Measurements from ENCODE around the gene LPAR6.
"Not testable (repeated sequence)": the region's sequence is repeated elsewhere in the genome, so short reads cannot be mapped to it uniquely, and the experiment has no call there.

Gene LPAR6, protein sequence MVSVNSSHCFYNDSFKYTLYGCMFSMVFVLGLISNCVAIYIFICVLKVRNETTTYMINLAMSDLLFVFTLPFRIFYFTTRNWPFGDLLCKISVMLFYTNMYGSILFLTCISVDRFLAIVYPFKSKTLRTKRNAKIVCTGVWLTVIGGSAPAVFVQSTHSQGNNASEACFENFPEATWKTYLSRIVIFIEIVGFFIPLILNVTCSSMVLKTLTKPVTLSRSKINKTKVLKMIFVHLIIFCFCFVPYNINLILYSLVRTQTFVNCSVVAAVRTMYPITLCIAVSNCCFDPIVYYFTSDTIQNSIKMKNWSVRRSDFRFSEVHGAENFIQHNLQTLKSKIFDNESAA

GRCh38 chr13:48412881-48413351 is at the start of gene LPAR6:
Gene LPAR6, minus strand, starts transcription at chr13:48413113. Its CDS starts 690 bp downstream, at chr13:48412423.
- ATAC-seq (ENCODE audit: low read depth) (no peak), DNase-seq (ENCODE audit: low spot score in 2 of 2) (no peak)
- Mint-ChIP-seq H3K4me1 (no peaks in the 10 kb centered on the region), H3K27ac (no peak within 1 kb of the TSS), H3K36me3 (peaks cover 24% of the 10 kb centered on the region), H3K9me3 (peaks cover 2% of the 10 kb centered on the region), H3K4me3 (no peak within 1 kb of the TSS), H3K27me3 (no peaks in the 10 kb centered on the region)

DNA sequence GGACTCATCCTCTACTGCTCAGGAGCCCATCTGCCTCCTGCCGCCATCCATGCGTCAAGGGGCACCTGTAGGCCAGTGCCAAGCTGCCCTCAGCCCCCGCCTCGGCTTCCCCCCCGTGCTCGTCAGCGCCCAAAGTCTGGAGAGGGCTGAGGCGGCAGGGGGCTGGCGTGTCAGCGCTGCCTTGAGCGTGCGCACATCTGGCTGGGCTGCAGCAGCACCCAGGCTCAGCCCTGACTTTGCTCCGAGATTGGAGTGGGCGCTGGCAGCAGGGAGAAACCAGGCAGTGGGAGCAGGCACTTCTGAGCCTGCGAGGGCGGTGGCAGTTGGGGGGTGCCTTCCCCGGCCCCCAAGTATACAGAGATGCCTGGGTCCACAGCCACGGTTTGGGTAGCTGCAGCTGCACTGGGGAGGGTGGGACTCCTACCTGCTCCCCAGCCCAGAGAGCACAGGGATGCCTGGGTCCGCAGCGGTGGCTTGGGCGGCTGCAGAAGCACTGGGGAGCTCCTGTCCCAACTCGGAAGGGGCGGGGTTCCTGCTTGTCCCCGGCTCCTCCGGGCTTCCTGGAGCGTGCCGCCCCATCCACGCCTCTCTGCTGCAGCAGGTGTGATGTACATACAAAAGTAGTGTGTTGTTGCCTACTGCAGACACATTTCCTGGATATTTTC is 44.8 kb upstream of the LPAR6 start:
- no peak for DNase-seq (ENCODE audit: low spot score in 2 of 2)
- ATAC-seq (ENCODE audit: low read depth) = no peak
- Mint-ChIP-seq H3K4me3 (no peak overlapping the region), H3K27me3 (no peaks in the 10 kb centered on the region), H3K4me1 (no peaks in the 10 kb centered on the region), H3K27ac (no peak overlapping the region), H3K9me3 (peaks cover 5% of the 10 kb centered on the region), H3K36me3 (peaks cover 50% of the 10 kb centered on the region)

GRCh38 chr13:48456546-48456945 is 43.6 kb upstream of the LPAR6 start:
- Mint-ChIP-seq H3K27me3 (no peaks in the 10 kb centered on the region), H3K4me1 (no peaks in the 10 kb centered on the region), H3K27ac (no peak overlapping the region), H3K4me3 (no peak overlapping the region), H3K9me3 (peaks cover 5% of the 10 kb centered on the region), H3K36me3 (peaks cover 55% of the 10 kb centered on the region)
- ATAC-seq (ENCODE audit: low read depth) = no peak
- DNase-seq (ENCODE audit: low spot score in 2 of 2) = no peak

DNA sequence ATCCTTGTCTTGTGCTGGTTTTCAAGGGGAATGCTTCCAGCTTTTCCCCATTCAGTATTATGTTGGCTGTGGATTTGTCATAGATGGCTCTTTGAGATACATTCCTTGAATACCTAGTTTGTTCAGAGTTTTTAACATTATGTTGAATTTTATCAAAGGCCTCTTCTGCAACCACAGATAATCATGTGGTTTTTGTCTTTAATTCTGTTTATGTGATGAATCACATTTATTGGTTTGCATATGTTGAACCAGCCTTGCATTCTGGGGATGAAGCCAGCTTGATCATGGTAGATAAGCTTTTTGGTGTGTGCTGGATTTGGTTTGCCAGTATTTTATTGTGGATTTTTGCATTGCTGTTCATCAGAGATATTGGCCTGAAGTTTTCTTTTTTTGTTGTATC is 38.3 kb upstream of the LPAR6 start:
- H3K27ac Mint-ChIP-seq; DNase-seq (ENCODE audit: low spot score in 2 of 2); H3K27me3 Mint-ChIP-seq; H3K4me1 Mint-ChIP-seq; ATAC-seq (ENCODE audit: low read depth); H3K4me3 Mint-ChIP-seq: not testable (repeated sequence)
- Mint-ChIP-seq H3K9me3 (peaks cover 12% of the 10 kb centered on the region), H3K36me3 (peaks cover 52% of the 10 kb centered on the region)

- Mint-ChIP-seq H3K36me3 (peaks cover 47% of the 10 kb centered on the region), H3K4me1 (peaks cover 3% of the 10 kb centered on the region), H3K27ac (no peak overlapping the region), H3K9me3 (peaks cover 12% of the 10 kb centered on the region), H3K27me3 (no peaks in the 10 kb centered on the region), H3K4me3 (no peak overlapping the region)
- ATAC-seq (ENCODE audit: low read depth) (no peak), DNase-seq (ENCODE audit: low spot score in 2 of 2) (no peak)
Measured at GRCh38 chr13:48449656-48450055, 36.7 kb upstream of the LPAR6 start.

GRCh38 chr13:48448959-48449614 is 36.2 kb upstream of the LPAR6 start:
- H3K4me3 Mint-ChIP-seq = no peak overlapping the region

GRCh38 chr13:48448285-48448958 is 35.5 kb upstream of the LPAR6 start:
- no peak overlapping the region for H3K27ac Mint-ChIP-seq
- ATAC-seq (ENCODE audit: low read depth) = no peak
- peaks cover 45% of the 10 kb centered on the region for H3K36me3 Mint-ChIP-seq
- no peak overlapping the region for H3K4me3 Mint-ChIP-seq
- H3K9me3 Mint-ChIP-seq = peaks cover 10% of the 10 kb centered on the region
- no peaks in the 10 kb centered on the region for H3K27me3 Mint-ChIP-seq
- peaks cover 3% of the 10 kb centered on the region for H3K4me1 Mint-ChIP-seq
- DNase-seq (ENCODE audit: low spot score in 2 of 2) = no peak

More at GRCh38 chr13:48448959-48449614, 36.2 kb upstream of the LPAR6 start:
- Mint-ChIP-seq H3K36me3 (peaks cover 47% of the 10 kb centered on the region), H3K4me1 (peaks cover 3% of the 10 kb centered on the region), H3K27ac (no peak overlapping the region), H3K27me3 (no peaks in the 10 kb centered on the region), H3K9me3 (peaks cover 12% of the 10 kb centered on the region)
- no peak for ATAC-seq (ENCODE audit: low read depth)
- no peak for DNase-seq (ENCODE audit: low spot score in 2 of 2)

DNA sequence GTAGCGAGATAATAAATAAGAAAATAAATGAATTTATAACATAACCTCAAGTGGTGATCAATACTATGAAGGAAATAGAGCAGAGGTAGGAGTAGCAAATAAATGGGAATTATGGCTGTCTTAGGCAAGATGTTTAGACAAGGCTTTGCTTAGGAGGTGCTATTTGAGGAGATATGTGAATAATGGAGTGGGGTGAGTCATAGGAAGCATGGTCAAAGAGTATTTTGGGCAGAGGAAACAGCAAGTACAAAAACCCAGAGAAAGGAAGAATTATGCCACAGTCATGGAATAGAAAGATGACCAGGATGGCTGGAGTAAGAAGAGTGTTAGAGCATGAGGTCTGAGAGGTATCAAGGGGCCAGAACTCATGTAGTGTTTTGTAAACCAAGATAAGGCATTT is 33.6 kb upstream of the LPAR6 start:
- ATAC-seq (ENCODE audit: low read depth) = no peak
- H3K9me3 Mint-ChIP-seq = peaks cover 7% of the 10 kb centered on the region
- no peak overlapping the region for H3K4me3 Mint-ChIP-seq
- DNase-seq (ENCODE audit: low spot score in 2 of 2) = no peak
- peaks cover 3% of the 10 kb centered on the region for H3K4me1 Mint-ChIP-seq
- H3K27me3 Mint-ChIP-seq = no peaks in the 10 kb centered on the region
- H3K36me3 Mint-ChIP-seq = peaks cover 32% of the 10 kb centered on the region
- no peak overlapping the region for H3K27ac Mint-ChIP-seq

GRCh38 chr13:48443442-48444208 is 30.7 kb upstream of the LPAR6 start:
- H3K4me3 Mint-ChIP-seq = no peak overlapping the region
- peaks cover 5% of the 10 kb centered on the region for H3K4me1 Mint-ChIP-seq
- H3K27me3 Mint-ChIP-seq = no peaks in the 10 kb centered on the region
- ATAC-seq (ENCODE audit: low read depth) = no peak
- peaks cover 19% of the 10 kb centered on the region for H3K36me3 Mint-ChIP-seq
- no peaks in the 10 kb centered on the region for H3K9me3 Mint-ChIP-seq
- H3K27ac Mint-ChIP-seq = no peak overlapping the region
- DNase-seq (ENCODE audit: low spot score in 2 of 2) = no peak

DNA sequence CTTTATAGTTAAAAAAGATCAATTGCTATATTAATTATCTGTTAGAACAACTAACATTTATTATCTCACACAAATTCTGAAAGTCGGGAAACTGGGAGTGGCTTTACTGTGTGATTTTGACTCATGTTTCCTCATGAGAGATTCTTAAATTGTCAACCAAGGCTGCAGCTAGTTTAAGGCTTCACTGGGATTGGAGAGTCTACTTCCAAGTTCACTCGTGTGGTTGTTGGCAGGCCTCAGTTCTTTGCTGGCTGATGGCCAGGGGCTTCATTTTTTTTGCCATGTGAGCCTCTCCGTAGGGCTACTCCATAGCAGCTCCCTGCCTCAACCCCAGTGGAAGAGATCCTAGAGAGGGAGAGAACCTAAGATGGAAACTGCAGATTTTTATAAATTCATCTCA is 24.5 kb upstream of the LPAR6 start:
- H3K9me3 Mint-ChIP-seq = no peaks in the 10 kb centered on the region
- DNase-seq (ENCODE audit: low spot score in 2 of 2) (no peak), ATAC-seq (ENCODE audit: low read depth) (no peak)
- no peaks in the 10 kb centered on the region for H3K27me3 Mint-ChIP-seq
- H3K4me3 Mint-ChIP-seq = no peak overlapping the region
- peaks cover 16% of the 10 kb centered on the region for H3K36me3 Mint-ChIP-seq
- peaks cover 16% of the 10 kb centered on the region for H3K4me1 Mint-ChIP-seq
- no peak overlapping the region for H3K27ac Mint-ChIP-seq

DNA sequence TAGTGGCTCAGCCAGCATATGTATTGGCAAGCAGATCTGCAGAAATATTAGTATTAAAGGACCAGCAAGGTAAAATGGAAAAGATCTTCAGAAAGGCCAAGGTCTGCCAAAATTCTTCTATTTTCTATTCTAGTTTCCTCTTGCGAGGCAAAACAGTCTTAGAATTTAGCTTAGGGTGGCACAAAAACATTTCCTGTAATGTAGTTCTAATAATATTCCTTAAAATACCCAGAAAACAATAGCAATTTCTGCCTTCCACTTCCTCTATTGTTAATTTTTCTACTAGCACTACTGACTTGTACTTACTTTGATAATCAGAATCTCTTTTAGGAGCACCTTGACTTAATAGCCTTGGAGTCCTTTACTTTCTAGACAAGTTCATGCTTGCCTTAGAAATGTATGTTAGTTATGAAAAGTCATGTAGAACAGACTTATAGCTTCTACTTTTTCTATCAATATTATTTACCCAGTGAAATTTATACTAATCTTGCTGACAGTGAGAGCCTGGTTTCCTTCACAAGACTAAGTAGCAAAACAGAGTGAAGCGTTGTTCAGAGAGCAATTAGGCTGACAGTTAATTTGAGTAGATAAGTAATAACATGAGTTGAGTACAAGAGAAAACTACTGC is 23.9 kb upstream of the LPAR6 start:
- Mint-ChIP-seq H3K36me3 (peaks cover 16% of the 10 kb centered on the region), H3K4me1 (peaks cover 17% of the 10 kb centered on the region), H3K27ac (no peak overlapping the region)

GRCh38 chr13:48434200-48434599 is 21.3 kb upstream of the LPAR6 start:
- Mint-ChIP-seq H3K4me1 (peaks cover 21% of the 10 kb centered on the region), H3K4me3 (no peak overlapping the region), H3K36me3 (peaks cover 16% of the 10 kb centered on the region)

More for the DNA sequence above, 23.9 kb upstream of the LPAR6 start:
- Mint-ChIP-seq H3K27me3 (no peaks in the 10 kb centered on the region), H3K4me3 (no peak overlapping the region), H3K9me3 (no peaks in the 10 kb centered on the region)
- DNase-seq (ENCODE audit: low spot score in 2 of 2) = no peak
- ATAC-seq (ENCODE audit: low read depth) = no peak

More at GRCh38 chr13:48434200-48434599, 21.3 kb upstream of the LPAR6 start:
- no peak for DNase-seq (ENCODE audit: low spot score in 2 of 2)
- H3K27ac Mint-ChIP-seq = peak overlapping the region; percentile 62
- no peaks in the 10 kb centered on the region for H3K27me3 Mint-ChIP-seq
- ATAC-seq (ENCODE audit: low read depth) = no peak
- H3K9me3 Mint-ChIP-seq = no peaks in the 10 kb centered on the region
